Muscle of arm (tissue), 12 donors: Measurements from ENCODE around the gene ATG10. TPM values are rescaled to one million over a fixed set of nuclear protein-coding genes. Genes with fewer than 3 reads are reported as not detected.
"Not testable (repeated sequence)": the region's sequence is repeated elsewhere in the genome, so short reads cannot be mapped to it uniquely, and the experiment has no call there.

Experiments
- DNase-seq: peaks from one replicate; pipeline ENCODE4 v3.0.0-alpha.2; 2013
- polyA plus RNA-seq, 12 donors: library from polyadenylated mRNA; unstranded; fragments of 120-200 nt; gene quantifications; one replicate each; pipeline ENCODE4 v1.2.1, GENCODE V29; 2013; ENCODE audit not compliant: insufficient read length in 12 of 12

Gene ATG10
- polyA plus RNA-seq, 12 donors, result 6.8 to 12.0 (median 9.6) TPM; not detected in 2

DNA sequence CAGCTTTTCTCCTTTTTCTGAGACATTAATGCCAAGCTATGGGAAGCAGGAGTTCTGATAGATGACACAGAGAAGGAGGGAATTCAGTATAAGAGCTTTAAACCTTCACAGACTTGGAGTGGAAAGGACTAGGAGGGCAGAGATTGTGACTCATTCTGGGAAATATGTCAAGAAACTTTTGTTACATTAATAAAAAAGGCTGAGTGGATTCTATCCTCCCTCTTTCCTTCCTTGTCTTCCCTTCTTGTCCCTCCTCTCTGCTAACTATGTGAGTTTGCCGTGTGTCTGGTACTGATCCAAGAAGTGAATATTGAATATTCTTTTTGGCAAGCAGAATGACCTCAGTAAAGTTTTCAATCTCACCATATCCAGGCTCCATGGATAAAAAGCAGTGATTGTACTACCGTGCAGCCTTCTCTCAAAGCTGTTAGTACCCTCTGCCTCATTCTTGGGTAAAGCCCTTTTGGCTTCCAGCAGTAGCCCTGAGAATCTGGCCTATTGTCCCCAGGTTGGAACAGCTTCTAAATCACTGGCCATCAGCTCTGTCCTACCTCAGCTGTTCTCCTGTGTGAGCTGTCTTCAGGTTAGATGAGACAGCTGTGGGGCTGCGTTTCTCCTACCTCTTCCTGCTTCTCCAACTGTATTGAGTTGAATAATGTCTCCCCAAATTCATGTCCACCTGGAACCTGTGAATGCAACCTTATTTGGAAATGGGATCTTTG lies 73.9 kb downstream of the ATG10 start:
- peak; percentile 50 for DNase-seq

DNA sequence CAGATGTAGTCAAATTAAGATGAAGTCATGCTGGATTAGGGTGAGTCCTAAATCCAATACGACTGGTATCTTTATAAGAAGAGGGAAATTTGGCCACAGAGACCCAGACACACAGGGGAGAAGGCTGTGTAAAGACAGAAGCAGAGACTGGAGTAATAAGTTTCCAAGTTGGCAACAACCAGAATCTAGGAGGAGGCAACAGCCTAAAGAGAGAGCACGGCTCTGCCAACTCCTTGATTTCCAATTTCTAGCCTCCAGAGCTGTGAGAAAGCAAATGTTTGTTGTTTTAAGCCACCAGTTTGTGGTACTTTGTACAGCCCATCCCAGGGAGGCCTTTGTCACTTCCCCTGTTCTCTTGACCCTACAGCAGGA lies 74.4 kb downstream of the ATG10 start:
- DNase-seq, result peak; percentile 13

DNA sequence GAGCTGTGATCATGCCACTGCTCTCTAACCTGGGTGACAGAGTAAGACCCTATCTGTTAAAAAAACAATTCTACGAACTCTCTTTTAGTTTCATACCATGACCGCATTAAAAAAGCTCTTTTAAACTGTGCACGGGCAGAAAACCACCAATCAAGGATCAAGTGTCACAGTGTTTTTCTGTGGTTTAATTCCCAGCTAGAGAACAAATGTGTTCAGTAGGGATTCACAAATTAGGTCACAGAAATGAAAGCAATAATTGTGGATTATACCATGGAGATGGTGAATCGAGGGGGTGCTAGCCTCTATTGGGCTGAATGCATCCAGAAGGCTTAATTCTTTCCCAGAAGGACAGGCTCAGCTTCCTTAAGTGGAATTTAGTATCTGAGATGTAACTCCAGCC lies 79.1 kb downstream of the ATG10 start:
- DNase-seq, result no peak

DNA sequence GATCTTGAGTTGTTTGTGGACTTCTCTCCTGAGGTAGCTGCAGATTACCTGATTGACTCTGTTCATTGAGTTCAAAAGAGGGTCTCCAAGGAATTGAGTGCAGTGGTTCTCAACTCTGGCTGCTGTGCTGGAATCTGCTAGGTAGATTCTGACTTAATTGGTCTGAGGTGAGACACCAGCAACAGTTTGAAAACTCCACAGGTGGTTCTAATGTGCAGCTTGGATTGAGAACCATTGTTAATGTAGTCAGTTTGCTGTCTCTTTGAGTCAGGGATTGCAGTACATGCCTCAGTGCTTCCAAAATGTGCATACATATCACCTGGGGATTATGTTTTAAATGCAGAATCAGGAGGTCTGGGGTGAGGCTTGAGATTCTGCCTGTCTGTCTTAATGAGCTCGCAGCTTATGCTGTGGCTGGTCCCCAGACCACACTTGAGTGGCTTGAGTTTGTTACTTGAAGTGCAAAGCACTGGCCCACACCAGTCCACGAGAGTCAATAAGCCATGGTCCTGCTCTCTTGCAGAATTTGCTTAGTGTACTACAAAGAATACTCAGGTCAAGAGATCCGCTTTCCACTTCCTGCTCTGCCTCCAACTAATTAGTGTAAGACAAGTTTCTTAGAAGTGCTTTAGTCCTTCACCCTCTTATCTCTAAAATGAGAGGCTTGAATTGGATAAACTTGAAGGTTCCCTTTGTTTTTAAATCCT lies 82.3 kb downstream of the ATG10 start:
- DNase-seq, result no peak

- no peak for DNase-seq
Observed at GRCh38 chr5:82057051-82057450, 85.2 kb downstream of the ATG10 start.

DNA sequence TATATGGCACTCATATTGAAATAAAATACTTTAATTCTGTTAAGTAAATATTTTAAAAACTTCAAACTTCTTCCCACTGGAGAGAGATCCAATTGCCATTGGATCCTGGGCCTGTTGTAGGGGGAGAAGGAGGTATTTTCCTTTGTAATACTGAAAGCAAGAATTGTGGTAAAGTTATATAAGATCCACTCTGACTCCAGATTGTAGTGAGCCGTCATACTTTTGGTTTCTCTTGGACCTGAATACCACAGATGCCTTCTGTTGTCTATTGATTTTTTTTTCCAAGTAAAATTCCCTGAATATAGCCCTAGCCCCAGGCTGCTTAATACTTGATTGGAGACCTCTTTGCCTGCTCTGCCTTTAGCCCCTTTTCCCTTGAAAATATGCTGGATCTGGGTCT lies 86.9 kb downstream of the ATG10 start:
- no peak for DNase-seq

GRCh38 chr5:82066791-82067190 lies 95.0 kb downstream of the ATG10 start:
- no peak for DNase-seq

DNA sequence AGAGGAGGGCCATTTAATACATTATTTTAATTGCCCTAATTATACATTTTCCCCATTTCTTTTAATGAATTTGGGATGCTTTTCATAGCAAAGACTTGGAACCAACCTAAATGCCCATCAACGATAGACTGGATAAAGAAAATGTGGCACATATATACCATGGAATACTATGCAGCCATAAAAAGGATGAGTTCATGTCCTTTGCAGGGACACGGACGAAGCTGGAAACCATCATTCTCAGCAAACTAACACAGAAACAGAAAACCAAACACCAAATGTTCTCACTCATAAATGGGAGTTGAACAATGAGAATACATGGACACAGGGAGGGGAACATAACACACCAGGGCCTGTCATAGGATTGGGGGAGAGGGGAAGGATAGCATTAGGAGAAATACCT lies 96.2 kb downstream of the ATG10 start:
- DNase-seq, result not testable (repeated sequence)

GRCh38 chr5:82068723-82069122 lies 96.9 kb downstream of the ATG10 start:
- no peak for DNase-seq

GRCh38 chr5:82072138-82072537 lies 100.3 kb downstream of the ATG10 start:
- DNase-seq, result no peak

DNA sequence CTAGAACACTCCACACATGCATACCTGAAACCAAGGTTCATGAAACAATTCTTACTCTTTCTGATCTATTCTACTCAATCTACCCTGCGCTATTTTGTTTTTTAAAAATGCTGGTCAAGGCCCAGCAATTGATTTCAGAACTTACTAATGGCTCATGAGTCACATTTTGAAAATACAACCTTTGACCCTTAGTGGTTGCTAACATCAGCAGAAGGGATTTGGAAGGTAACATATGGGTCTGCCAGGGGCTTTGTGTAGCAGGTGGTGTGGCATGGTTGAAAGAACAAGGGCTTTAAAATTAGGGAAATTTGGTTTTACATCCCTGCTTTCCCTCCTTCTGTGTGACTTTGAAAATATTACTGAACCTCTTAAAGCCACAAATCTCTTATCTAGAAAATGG lies 101.4 kb downstream of the ATG10 start:
- DNase-seq, result no peak

- DNase-seq, result no peak
Observed at GRCh38 chr5:82074950-82075349, 103.1 kb downstream of the ATG10 start.

DNA sequence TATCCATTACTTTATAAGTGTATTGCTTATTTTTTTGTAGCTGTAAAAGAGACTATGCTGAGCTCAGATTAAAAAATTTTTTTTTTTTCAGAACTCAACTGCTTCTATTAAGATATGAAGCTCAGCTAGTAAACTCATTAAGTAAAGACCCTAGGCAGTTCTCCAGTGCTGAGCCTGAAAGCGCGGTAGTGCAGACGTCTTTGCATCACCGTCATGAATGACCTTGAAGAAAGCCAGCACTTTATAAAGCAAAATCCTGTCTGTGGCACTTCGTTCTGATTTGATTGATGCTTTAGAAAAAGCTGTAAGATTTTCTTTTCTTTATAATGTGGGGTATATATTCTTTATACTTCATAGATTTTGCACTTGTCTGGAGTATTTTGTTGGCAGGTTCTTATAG lies 105.7 kb downstream of the ATG10 start:
- DNase-seq, result no peak

- DNase-seq, result no peak
Observed at GRCh38 chr5:82091617-82092016, 119.8 kb downstream of the ATG10 start.

DNA sequence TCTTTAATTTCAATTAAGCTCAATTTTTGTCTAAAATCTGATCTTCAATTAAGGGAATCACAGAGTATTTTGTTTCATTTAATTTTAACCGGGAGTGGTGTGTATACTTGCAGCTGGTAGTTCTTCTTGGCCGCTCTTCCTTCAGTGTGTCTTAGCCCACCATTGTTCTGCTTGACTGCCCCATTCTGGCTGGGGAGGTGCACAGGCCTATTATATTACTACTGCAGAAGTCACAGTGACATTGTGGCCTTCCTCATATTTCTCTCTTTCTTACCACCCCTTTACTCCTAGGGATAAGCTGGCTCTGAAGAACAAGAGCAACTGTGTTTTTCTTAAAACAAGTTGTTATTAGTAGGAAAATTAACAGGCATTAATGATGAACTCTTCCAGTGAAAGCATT lies 123.7 kb downstream of the ATG10 start:
- DNase-seq, result no peak

DNA sequence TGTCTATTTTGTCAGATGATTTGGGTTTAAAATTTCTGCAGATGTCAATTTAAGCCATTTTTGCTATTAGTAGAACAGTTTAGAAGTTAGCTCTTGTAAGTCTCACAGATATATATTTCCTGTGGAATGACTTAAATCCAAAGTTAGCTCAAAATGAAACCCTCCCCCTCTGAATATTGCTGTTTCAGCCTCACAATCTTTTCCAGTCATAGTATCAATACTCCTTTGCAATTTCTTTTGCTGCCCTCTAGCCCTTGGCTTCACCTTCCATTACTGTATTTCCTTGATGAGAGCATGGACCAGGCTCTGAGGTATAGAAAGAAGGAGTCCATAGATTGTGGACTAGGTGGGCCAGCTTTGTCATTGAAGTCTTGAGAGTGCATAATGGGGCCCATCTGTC lies 124.4 kb downstream of the ATG10 start:
- DNase-seq, result no peak

GRCh38 chr5:82100303-82101077 lies 128.7 kb downstream of the ATG10 start:
- no peak for DNase-seq

DNA sequence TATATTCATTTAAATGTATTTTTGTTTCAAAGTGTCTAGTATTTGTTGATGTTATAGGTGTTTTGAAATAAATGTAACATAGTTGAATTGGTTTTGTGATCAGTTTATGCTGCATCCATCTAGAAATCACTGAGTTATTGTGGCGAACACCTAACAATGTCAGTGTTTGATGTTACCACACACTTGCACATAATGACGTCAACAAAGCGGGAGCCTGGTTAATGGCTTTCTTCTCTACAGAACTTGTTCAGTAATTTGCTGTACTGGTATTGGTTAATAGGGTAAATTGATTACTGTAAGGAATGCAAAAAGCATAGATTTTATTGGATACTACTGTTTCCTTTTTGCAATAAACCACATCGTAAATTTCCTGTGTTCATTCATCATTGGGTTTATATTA lies 133.0 kb downstream of the ATG10 start:
- no peak for DNase-seq

DNA sequence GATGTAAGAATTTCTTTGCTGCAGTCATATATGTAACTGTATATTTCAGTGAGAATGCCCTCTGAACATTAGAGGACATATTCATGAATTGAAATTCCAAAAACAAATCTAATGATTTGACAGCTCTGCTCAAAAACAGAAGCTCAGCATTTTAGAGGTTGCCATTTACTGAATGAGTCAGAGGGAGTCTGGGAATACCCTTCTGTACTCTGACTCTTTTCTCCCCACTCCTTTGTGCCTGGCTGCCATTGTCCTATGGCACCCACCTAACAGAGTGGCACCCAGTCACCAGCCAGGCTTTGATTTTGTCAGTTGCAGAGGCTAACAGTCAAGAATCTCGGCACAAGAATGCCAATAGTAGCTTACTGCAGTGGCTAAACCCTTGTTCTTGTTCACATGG lies 133.6 kb downstream of the ATG10 start:
- no peak for DNase-seq

DNA sequence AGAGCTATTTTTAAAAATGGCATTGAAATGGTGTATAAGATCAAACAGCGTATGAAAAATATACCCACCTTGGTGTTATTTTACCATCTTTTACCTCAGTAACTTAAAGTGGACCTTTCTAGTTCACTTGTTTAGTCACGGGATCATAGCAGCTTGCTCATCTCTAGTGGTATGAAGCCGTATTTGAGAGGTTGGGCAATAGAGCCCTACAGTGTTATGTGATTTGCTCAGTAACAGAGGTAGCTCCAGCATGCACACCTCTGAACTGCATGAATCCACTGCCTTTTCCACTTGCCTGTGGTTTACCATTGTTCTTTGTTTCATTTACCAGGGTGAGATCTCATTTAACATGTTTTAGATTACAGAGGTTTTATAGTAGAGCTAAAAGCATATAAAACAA lies 134.4 kb downstream of the ATG10 start:
- DNase-seq, result no peak

DNA sequence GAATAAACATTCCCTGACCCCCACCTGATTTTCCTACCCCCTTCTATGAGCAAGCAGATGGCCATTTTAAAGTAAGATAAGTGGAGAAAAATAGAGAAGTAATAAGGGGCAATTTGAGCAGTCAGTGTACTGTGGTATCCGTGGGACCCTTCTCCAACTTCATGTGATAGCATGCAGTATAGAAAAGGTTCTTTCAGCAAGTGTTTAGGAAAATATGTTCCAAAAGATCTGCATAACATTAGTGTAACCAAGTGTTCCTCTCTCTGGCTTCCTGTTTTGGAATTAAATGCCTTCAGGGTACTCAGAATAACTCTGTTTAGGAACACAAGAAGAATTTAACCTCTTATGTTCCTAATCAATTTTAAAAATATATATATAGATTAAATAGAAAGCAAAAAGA lies 134.9 kb downstream of the ATG10 start:
- peak; percentile 12 for DNase-seq

- peak; percentile 32 for DNase-seq
Observed at GRCh38 chr5:82107267-82107666, 135.4 kb downstream of the ATG10 start.

GRCh38 chr5:82109013-82109412 lies 137.2 kb downstream of the ATG10 start:
- no peak for DNase-seq
